GM18873 (cell line): ENCODE measurements around the gene KCNJ1.

ENCODE experiments used
- ATAC-seq: cut with Tn5 transposase; IDR thresholded peaks from one replicate; pipeline ENCODE4 v1.9.1; 2021; ENCODE audit warnings: mild to moderate bottlenecking, moderate library complexity, moderate number of reproducible peaks; ENCODE audit not compliant: unreplicated experiment, low FRiP score

KCNJ1 gene

DNA sequence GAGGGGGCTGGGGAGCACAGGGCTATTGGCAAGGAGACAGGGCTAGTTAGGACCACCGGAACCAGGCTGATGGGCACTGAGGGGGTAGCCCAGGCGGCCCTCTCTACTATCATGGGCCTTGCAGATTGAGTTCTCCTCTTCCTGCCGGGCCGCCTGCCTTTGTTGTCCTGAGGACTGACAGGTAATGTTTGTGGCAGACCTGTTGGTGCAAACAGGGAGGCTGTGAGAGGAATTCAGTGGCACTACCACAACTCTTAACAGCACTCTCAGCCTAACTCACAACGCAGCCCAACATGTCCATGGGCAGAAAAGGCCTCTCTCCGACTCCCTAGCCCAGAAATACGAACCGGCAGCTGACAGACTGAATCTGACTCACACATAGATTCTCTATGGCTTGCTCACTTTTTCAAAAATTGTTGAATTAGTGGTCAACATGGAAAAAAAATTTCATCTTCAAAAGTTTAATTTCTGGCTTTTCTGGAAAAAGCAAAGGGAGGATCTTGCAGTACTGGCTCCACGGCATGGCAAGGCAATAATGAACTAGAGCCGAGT is 35.5 kb upstream of the KCNJ1 start:
- ATAC-seq, result no peak

DNA sequence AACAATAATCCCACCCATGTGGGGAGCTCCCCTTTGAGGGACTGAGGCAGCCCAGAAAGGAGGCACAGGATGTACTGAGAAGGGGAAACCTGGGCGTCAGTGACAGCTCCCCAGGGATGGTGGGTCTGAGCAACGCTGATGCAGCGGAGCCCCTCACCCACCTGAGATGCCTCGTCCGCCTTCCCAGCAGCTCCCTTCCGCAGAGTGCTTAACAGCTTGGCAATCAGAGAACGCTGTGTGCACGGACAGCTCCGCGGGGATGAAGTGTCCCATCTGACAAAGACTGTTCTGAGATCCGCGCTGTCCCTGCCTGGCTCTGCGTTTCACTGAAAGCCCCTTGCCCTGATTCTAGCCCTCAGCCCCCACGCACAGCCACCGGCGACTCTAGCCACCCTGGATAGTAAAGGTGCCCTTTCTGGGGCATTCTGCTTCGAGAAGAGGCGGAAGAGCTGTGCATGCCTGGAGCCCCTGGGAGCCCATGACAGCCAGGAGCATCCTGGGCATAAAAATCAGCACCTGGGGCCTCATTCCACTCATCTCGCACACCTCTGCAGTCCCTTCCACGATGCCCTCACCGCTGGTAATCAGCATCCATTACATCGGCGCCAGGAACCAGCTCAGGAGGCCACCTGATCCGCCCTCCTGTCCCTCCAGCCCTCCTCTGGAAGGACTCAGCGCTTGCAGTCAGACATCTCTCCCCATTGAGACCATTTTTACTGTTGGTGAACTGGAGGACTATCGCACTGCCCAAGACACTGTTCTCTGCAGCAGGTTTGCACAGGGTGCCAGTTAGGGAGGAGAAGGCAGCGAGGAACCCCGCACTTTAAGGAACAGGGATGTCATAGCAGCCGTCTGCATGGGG is 34.8 kb upstream of the KCNJ1 start:
- no peak for ATAC-seq

DNA sequence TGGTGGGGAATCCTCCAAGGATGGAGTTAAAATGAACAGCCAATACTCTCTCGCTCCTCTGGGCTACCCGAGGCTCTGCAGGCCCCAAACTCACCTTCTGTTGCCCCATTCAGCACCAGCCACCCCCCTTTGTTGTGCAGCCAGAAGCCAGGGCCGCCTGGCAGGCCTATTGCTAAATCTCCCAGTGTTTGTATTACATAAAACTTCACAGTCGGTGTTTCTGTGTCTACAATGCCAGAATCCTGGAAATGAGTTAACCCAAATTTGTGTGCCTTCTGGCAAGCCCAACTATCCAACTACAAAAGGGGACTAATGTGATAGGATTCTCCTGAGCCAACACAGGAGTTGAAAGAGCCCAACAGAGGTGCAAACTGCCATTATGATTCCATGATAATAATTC is 33.4 kb upstream of the KCNJ1 start:
- no peak for ATAC-seq

- no peak for ATAC-seq
Observed at GRCh38 chr11:128898580-128899344, 31.7 kb upstream of the KCNJ1 start.

DNA sequence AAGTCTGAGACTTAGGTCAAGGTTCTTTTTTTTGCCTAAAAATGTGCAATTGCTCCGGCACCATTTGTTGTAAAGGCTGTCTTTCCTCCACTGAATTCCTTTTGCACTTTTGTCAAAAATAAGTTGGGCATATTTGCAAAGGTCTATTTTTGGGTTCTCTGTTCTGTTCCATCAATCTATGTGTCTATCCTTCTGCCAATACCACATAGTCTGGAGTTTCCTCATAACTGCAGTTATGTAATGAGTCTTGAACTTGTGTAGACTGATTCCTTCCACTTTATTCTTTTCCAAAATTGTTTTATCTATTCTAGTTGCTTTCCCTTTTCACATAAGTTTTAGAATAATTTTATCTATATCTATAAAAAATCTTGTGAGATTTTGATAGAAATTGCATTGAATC is 30.7 kb upstream of the KCNJ1 start:
- ATAC-seq, result no peak

DNA sequence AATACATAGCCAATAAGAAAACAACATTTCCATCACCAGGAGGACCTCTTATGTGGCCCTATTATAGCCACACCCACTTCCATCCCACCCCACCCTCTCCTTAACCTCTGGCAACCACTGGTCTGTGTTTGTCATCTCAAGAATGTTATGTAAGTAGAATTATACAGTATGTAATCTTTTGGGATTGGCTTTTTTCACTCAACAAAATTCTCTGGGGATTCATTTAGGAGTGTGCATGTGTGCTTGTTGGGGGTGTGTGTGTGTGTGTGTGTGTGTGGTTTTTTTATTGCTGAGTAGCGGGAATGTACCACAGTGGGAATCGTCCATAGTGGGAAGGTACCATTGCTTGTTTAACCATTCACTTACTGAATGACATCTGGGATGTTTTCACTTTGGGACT is 29.3 kb upstream of the KCNJ1 start:
- ATAC-seq, result no peak

- no peak for ATAC-seq
Observed at GRCh38 chr11:128895526-128895925, 28.4 kb upstream of the KCNJ1 start.

DNA sequence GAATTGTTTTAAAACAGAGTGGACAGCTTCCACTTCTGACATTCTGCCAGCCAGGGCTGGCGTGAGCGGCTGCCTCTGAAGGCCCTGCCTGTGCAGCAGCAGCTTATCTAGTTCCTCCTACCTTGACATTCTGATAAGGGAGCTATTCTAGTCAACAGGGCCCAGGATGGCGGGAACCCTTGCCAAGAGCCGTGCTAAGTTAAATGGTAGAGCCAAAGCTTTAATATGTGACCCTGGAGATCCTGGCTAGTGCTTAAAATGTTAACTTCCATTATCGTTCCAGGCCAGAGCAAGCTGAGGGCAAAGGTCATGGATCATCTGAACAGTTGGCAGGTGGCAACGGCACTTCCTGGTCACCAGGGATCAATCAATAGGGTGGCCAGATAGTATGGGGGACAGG is 27.6 kb upstream of the KCNJ1 start:
- ATAC-seq, result no peak

- ATAC-seq, result no peak
Observed at GRCh38 chr11:128894286-128894681, 27.2 kb upstream of the KCNJ1 start.

GRCh38 chr11:128893578-128894285 is 26.6 kb upstream of the KCNJ1 start:
- peak; percentile 77 for ATAC-seq

DNA sequence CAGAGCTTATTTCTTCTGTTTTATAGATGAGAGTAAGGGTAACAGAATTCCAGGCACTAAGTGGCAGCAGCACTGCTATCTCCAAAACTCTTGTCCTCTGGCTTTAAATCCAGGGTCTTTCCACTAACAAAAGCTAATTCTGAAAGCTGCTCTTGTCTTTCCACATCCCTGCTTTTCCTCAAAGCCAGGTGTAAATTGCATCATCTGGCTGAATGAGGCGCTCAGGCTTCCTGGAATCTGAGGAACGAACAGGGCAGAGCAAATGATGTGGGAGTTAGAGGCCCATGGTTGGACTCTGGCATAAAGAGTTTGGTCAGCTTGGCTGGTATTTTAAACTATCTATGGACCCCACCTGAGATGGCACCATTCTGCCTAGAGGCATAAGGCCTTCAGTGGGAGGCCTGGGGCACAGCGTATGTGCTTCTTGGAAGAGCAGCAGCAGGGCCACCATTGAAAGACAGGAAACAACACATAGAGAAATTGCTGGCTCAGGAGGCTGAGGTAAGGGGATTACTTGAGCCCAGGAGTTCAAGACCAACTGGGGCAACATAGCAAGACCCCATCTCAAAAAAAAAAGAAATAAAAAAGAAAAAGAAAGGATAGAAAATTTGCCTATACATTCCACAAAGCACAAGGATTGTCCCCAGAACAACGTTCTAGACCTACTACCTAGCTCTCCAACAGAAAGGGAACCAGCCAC is 25.9 kb upstream of the KCNJ1 start:
- ATAC-seq, result no peak

DNA sequence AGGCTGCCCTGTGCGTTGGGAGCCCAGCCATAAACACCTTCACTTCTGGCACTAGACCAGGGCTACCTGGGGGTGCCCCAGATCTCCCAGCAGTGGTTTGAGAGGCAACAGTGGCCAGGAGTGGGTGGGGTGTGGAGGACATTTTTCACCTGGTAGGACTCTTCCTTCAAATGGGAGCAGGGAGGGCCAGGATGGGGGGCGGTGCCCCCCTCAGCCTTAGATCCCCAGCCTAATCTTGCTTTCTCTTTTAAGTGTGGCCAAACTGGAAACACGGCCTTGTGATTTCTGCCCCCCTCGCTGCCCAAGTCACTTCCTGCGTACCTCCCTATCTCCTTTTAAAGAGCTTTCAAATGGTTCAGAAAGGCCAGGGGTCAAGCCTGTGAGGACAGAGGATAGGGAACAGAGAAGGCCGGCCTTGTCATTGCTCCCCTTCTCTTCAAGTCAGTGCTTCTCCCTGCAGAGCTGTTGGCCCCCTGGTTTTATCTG is 24.9 kb upstream of the KCNJ1 start:
- ATAC-seq, result no peak

DNA sequence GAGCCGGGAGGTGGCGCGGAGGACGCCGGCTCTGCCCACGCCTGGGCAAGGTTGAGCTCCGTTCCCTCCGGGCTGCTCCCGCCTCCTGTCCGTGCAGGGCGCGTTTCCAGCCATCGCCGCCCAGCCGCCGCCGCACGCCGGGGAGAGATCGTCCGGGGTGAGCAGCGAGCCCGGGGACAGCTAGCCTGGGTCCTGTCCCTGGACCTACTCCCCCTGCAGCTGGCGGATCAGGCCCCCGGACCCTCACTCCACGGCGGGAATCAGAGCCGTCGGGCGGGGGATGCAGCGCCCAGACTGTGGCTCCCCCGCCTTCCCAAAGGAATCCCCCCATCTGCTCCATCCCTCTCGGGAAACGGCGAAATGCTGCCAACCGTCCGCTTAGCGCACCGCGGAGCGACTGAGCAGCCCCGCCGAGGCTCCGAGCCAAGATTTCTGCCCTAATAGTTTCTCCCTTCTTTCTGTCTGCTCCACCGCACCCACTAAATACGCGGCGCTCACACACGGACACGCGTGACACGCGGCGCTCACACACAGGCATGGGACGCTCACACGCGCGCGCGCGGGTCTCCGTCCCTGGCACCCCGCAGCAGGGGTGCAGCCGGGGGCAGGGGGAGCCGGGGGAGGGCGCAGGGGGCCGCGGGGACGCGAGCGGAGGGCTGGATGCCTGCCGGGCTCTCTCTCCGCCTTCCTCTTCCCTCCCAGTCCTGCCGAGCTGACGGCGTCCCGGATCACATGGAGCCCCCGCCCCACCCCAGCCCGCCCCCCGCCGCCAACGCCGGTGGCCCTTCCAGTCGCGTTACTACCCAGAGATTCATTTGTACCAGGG is 23.7 kb upstream of the KCNJ1 start, which contains the start of gene KCNJ5:
Gene KCNJ5, plus strand, starts transcription at position 814 of the 826 bp plus-strand sequence. CDS start 19,918 bp downstream, outside the sequence.
- ATAC-seq, result no peak

GRCh38 chr11:128890216-128890542 is 23.1 kb upstream of the KCNJ1 start:
- ATAC-seq, result no peak

DNA sequence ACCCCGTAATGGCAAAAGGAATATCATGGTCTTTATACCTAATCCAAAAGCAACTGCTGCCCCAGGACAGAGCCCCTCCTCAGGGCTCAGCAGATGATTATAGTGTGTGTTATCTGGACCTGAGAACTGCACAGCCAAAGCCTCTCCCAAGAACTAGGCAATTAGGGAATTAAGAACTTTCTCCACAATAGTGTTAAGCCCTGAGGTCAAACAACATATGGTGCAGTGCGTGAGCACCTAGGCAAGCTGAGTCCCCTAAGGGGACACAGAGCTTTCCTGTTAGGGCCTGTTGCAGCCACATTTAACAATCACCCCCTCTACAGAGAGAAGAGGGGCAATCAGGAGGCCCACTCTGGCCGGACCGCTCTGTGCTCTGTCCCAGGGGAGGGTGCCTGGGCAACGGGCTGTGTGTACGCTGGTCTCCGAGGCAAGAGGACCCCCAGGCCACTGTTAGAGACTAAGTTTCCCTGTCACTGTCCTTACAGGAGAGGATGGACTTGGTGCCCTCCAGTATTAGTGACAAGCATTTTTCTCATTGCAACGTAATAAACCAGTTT is 22.6 kb upstream of the KCNJ1 start:
- no peak for ATAC-seq

- no peak for ATAC-seq
Observed at GRCh38 chr11:128888034-128888985, 21.2 kb upstream of the KCNJ1 start.

DNA sequence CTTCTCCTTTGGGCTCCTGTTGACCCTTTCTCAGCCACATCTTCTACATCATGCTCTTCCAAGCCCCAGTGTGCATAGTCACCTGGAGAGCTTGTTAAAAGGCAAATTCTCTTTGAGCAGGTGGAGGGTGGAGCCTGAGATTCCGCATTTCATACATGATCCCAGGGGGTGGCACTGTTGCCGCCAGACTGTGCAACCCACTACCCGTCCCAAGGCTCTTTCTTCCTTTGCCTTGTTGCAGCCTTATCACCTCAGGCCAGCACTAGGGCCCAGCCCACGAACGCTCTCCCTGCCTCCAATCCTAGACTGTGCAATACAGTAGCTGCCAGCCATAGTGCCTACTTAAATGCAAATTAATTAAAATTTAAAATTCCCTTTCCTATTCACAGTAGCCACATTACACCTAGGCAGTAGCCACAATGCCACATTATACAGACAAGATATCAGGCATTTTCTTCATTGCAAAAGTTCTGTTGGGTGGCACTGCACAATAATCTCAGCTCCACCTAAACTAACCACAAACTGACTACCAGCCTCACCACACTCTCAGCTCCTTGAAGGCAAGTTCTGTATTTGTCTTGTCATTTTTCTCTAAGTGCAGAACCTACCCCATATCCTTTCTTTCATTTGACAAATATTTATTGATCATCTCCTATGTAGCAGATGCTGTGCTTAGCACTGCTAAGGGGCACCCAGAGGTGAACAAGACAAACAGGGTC is 19.5 kb upstream of the KCNJ1 start:
- ATAC-seq, result no peak
